Pulmonary artery endothelial cell (primary cell): ENCODE data around the gene FARS2. TPM values are rescaled to one million over a fixed set of nuclear protein-coding genes. Genes with fewer than 3 reads are reported as not detected.
A peak's percentile ranks its signal among the peaks of the same experiment; 100 is the strongest.

ENCODE experiments used
- DNase-seq: peaks from one replicate; pipeline ENCODE4 v3.0.0-alpha.2; 2011; ENCODE audit warnings: low read depth, low spot score
- total RNA-seq: library from RNA; depleted of rRNA; stranded (reverse); fragments of >200 nt; gene quantifications from 2 replicates; pipeline ENCODE4 v1.2.3, GENCODE V29; 2014

The FARS2 gene
- total RNA-seq, 1 donor from 2014 or later: 33.0 TPM

DNA sequence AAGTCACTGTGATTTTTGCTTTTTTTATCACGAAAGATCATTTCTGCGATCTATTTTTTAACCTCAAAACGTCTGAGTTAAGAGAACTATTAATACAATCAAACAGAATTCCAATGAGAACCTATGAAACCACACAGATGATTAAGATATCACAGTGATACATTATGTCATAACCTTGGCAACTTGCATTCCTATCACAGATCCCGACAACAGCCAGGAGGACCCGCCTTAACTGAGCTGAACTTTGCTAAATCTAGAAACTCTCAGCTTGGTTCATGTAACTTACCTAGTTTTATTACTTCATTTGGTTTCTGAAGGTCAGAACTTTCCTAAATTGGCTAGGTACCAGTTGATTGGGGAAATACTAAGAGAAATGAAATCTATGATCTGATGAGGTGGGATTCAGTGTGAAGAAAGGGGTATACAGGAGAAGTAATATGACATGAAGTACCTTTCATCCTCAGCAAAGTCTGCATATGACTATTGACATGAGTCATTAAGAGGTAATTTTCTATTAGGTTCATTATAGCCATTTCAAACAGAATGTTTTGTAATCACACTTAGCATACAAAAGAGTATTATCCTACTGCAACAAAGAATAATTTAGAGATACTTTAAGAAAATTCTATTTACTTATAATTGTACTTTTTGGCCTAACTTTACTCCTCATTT, 11.7 kb upstream of the FARS2 start:
- no peak for DNase-seq

DNA sequence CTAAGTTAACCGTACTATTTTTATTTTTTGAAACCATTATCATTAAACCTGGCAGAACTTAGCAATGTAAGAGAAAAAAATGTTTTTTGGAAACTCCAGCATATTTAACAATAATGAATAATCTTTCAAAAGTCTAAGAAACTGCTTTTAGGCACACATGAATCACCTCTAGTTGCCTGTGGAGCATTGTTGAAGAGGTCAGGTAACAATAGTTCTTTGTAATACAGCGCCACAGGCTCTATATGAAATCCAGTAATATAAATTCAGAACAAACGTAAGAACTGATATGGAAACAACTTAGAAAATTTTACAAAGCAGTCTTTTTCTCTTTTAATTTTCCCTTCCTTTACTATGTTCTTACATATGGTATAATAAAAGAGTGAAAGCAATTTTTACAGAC, 10.9 kb upstream of the FARS2 start:
- DNase-seq: no peak

DNA sequence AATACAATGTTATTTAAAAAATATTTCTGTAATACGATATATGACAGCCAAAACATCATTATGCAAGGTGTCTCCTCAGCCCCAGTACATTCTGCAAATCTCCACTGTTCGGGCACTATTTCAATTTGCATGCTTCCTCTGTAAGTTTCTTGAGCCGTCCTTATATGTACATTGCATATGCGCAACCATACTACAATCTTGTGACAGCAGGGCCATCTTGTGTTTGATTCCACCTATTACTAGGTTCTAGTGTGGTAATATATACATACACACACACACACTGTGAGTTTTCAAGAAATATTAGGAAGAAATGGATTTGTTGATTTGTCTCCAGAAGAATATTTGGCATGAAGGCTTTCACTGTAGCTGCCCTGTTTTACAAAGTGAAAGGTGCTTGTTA, 10.4 kb upstream of the FARS2 start:
- DNase-seq: no peak

DNA sequence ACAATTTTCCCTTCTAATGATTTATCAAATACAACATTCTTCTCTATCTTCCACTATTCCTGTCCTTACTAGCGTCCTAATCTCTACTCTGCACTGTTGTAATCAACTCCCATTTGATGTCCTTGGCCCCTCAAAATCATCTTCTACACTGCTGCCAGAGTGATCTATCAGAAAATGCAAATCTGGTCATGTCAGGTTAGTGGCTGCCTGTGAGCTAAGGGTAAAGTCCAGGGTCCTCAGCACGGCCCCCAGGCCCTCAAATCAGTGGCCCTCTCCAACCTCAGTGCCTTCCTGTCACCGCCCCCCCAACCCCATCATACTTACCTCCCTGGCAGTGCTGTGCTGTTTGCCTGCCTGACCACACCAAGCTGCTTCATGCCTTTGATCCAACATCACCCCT, 4.4 kb upstream of the FARS2 start:
- DNase-seq: no peak

DNA sequence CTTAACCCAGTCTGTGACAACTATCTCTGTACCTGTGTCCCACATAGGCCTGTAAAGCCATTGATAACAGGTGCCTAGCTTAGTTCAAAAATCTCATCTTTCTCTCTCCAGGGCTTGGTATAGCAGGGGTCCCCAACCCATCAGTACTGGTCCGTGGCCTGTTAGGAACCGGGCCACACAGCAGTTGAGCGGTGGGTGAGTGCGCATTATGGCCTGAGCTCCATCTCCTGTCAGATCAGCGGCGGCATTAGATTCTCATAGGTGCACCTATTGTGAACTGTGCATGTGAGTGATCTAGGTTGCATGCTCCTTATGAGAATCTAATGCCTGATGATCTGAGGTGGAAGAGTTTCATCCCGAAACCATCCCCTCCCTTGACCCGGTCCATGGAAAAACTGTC, 3.9 kb upstream of the FARS2 start:
- DNase-seq: no peak

DNA sequence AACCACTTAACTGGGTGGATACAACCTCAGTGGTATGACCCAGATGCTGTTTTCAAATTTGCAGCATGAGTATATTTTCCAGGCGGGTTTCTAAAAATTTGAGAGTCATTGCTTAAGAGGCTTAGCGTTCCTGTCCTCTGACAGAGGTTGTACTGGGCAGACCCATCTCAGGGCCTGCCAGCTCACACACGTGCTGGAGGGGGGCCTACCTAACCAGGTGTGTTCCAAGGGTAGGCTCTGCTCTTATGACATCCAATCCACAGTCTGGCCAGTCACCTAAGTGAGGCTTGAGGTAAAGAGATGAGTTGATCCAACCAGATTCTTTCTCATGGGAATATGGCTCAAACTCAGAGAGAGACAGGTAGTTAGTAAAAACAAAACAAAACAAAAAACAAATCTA, 1.9 kb upstream of the FARS2 start:
- no peak for DNase-seq

DNA sequence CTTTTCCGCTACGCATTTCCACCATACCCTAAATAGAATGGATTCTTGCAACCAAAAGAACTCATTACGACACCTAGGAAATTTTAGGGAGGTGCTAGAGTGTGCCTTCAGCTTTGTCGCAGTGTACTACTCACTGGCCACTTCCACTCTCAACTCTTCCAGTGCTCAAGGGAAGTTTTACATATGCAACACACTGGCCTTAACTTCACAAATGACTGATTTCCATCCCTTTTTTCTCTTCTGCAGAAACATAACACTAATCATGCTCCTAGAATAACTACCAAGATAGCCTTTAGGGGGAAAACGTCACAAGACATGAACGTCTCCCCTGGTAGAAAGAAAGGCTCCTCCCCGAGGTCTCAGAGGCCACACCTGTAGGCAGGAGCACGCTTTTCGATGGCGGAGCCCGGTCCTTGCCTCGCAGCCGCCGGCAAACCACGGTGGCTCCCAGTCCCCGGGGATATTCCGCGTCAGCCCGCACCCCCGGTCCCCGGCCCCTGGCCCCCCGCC, 1.1 kb upstream of the FARS2 start:
- no peak for DNase-seq

DNA sequence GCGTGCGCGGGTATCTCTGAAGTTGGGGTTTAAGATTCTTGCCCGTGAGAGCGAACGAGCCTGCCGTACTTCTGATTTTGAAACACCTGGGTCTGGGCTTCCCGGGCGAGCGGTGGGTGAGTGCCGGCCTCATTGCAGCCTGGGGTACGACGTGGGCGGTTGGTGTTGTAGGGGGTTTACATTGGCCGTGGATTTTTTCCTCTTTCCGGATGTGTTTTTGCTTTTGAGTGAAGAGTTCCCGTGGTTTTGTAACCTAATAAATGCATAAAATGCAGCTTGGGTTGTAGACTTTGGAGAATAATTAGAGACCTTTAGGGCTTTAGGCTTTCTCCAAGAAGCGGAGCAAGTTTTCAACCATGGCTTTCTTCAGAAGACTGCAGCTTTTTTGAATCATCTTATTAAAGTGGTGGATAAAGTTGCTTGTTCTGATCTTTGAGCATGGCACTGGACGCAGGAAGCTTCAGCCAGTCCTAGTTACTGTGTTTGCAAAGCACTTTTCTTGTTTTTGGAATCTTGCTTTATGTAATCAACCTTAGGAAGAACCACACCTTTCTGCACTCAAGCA, 314 bp downstream of the FARS2 start:
- no peak for DNase-seq

DNA sequence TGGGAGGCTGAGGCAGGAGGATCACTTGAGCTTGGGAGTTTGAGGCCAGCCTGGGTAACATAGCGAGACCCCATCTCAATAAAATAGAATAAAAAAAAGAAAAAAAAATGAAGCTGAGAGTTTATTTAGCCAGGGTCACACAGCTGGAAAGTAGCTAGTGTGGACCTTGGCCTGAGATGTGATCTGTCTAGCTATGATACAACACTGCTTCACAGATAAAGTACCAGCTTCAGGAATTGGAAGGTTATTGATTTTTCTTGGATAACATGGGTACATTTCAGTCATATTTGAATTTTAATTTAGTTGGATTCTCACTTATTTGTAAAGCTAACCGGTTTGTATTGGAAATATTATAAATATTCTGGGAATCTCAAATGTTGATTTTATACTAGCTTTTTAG, 5.1 kb downstream of the FARS2 start:
- DNase-seq: no peak

DNA sequence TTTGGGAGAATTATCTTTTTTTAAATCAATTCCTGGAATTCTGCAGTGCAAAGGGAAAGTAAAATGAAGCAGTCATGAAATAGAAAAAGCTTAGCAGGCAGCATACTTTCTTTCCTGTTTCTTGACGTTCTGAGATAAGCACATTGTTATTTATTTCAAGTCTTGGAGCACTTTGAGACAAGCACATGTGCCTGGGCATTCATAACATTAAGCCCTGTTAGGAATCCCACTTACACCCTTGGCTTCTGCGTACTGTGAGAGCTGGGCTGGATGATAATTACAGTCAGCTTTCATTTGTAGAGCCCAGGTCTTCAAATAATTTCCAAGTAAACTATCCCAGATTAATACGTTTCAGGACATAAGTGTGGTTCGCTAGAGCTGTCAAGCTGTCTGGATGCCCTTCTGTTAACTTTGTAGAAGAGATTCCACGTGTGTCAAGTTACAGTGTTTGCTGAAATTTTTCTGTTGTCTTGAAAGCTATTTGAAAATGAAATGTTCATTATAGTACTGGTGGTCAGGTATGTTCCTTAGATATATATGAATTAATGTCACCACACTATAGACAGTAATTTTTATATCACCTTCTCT, 8.9 kb downstream of the FARS2 start:
- peak; percentile 3 for DNase-seq

DNA sequence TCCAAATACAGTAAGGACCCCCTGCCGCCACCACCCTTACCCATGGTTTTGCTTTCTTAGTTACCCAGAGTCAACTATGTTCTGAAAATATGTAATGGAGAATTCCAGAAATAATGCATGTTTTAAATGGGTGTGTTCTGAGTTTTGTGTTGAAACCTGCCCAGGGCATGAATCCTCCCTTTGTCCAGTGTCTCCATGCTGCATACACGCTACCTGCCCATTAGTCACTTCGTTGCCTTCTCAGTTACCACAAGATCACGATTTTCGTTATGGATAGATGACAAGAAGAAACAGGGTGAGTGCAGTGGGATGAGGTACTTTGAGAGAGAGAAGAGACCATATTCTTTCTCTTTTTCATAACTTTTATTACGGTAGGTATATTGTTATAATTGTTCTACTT, 10.6 kb downstream of the FARS2 start:
- no peak for DNase-seq

DNA sequence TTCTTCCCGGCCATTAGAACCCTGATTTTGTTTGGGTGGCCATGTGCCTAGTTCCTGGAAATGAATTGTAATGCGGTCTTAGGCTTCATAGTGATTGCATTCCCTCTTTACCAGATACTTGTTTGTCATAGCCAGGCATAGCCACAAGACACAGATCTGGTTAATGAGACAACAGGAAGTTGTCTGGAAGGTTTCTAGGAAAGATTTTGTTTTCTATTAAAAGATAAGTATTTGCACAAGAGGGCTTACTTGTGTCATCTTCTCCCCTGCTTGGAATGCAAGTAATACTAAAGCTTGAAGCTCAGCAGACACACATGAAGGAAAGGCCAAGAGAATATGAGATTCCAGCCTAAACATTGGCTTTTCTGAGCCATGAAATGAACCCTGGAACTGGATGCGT, 12.9 kb downstream of the FARS2 start:
- DNase-seq: no peak

DNA sequence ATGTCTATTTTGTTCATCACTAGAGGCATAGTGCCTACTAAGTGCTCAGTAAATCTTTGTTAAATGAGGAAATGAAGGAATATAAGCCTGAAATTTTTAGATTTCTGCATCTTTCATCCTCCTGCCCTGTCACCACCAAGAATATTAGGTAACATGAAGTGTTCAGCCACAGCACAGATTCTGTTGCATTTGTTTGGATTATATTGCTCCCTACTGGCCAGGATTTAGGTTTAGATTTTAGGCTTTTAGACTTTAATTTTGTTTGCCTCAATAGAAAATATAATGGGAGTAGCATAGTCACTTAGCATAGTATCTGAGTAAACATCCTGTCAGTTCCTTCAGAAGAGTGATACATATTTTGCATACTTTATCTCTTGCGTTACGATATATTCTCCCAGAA, 14.2 kb downstream of the FARS2 start:
- no peak for DNase-seq

DNA sequence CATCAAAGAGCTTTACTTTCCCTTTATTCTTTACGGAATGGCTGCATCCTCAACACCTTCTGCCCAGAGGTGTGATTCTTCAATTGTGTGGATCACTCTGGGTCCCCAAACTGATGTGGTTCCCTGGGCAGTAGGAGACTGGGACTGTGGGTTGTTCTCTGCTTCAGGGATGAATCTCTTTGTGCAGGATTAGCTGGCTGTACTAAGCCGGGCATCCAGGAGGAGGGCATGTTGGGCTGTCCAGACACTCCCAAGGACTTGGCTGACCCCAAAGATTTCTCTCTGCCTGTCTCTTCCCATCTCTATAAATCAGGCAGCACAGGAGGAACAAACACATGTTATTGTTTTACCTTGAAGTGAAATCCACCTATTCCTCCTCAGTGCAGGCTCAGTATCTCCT, 15.3 kb downstream of the FARS2 start:
- no peak for DNase-seq

DNA sequence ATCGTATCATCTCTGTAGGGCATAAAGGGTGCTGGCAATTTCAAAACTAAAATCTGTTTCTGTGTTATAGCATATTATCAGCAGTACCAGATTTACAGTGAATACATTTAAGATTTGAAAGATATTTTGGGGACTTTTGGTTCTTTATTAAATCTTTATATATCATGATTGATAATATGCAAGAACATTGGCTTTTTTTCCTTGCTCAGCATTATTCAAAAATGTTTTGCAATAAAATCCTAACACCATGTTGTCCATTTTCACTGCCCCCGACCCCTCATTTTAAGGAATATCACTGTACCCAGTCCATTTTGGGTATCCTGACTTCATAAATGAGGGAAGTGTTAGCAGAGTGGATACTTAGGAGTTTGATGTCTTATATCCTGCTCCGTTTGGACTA, 16.3 kb downstream of the FARS2 start:
- DNase-seq: no peak

DNA sequence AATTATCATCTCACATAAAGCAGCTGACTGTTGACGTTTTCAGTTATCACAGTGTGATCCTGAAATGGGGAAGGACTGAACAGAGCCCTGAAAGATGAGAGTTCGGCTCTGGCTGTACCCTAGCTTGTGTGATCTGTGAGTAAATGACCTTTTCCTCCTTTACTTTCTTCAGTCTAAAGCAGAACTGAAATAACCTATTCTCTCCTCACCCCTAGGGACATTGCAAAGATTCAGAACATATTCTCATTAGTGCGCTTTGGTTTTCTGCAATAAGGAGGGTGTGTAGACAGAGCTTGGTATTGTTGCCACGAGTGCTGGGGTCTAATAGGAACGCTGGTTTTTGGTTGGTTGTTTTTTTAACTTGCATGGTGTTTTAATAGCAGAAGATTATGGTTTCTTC, 16.7 kb downstream of the FARS2 start:
- no peak for DNase-seq

DNA sequence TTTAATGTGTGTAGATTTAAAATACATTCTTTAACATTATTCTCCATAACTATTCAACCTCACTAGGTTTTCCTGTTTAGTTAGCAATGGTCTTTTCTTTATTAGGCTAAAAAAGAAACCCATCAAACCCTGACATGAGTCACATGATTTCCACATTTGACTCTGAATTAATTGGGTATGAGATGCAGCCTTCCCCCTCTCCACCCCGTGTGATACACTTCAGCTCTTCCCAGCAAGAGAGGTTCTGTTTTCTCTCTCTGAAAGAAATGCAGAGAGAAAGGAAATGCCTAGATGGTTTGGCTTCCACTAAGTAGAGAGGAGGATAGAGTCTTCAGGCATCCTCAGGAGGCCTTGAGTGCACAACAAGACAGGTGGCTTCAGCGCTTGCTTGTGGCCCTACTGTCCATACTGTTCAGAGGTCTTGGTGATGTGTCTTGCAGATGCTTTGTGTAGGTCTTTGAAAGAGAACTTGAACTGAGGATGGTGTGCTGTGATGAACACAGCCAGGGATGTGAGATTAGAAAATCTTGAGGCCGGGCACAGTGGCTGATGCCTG, 17.3 kb downstream of the FARS2 start:
- no peak for DNase-seq

DNA sequence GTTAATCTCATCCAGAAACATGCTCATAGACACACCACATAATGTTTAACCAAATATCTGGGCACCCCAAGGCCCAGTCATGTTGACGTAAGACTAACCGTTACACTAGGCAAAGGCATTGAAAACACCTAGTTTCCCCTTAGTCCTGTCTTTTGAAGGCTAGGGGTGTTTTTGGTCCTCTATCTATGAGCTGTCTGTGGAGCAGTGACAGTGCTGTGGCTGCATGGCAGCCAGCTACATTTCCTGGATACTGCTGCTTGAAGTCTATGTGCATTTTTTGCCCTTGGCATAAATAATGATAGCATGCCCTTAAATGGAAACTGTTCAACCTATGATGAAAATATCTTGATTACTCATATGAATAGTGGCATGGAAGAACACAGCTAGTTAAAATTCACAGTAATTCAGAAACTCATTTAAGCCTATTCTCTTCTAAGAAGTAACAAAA, 18.6 kb downstream of the FARS2 start:
- DNase-seq: no peak

DNA sequence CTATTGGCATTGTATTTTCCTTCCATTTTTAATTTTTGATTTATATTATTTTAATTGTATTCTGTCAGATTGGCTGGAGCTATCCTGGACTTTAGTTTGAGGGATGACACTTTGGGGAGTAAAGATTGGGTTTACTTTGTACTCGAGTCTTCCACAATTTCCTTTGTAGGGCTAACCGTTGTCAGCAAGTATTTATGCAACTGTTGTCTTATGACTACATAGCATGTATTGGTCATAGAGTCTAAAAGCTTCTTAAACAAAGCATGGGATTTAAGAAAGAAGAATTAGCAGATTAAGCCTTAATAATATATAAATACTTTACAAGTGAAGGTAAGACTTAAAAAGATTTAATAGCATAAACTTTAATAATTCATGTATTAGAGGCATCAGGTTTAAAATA, 19.6 kb downstream of the FARS2 start:
- DNase-seq: no peak

DNA sequence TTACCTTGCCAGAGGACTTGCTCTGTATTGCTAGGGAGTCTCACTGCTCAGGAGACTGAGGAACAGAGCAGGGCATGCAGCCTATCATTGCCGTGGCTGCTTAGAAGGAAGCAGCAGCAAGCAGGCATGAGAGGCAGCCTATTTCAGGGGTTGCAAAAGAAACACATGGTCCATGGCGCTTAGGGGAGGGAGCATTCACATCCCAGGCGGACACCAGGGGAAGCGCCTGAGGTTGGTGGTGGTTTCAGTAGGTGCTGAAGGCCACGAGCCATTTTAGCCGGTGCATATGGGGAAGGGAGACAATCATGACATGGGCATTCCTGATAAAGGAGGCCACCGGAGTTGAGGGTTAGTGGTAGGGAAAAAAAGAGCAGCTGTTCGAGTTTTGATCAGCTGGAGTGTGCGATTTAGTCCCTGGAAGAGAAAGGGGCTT, 20.9 kb downstream of the FARS2 start:
- DNase-seq: no peak

DNA sequence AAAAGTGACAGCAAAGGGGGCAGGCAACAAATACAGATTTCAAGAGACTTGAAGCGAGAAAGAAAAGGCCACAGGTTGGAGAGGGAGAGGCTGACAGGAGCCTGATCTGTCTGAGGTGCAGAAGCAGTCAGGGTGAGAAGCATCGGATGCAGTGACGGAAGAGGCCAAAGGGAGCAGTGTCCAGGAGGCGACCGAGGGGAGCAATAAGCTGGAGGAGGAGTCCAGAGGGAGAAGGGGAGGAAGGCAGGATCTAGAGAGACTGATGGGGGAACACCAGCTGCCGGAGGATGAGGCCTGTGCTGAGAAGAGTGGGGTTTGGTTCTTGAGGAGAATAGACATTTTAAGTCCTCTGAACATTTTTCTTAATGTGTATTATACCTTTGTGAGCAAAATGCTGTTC, 23.8 kb downstream of the FARS2 start:
- no peak for DNase-seq

DNA sequence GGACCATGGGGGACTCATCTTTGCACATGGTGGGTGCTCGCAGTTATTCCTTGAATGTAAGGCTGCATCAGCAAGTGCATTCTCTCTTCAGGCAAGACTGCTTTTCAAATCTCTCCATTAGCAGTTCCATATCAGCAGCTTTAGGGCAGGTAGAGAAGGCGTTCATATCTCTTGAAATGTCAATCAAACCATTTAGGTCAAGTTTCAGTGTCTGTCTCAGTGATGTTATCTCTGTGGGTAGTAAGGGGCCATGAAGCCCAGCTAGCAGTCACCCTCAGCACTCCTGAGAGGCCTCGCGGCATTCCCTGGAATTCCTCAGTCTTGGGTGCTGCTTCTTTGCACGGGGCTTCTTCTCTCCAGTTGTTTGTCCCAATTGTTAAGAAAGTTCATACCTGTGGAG, 24.2 kb downstream of the FARS2 start:
- DNase-seq: no peak

DNA sequence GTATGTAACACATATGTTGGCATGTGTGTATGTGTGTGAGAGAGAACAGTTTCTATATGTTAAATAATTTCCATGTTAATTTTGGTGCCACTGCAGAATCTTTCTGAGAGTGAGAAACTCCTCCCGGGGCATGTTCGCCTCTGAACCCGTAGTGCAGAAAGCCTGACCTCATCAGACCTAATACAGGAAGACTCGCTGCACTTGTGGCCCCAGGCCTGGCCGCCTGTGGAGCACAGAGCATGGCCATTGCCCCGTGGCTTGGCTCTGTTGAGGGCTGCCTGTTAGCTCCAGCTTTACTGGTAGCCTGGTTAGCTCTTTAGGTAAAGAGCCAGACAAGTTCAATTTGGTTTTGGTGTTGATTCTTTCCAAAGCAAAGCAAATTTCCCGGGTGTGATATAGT, 25.5 kb downstream of the FARS2 start:
- no peak for DNase-seq
